HCT116 (cell line): ENCODE measurements around the gene MRPL49. TPM values are rescaled to one million over a fixed set of nuclear protein-coding genes. Genes with fewer than 3 reads are reported as not detected.

Source experiments
- ATAC-seq: fragments of 200-7000 bp; cut with Tn5 transposase; 2 replicates; pipeline ENCODE4 v1.9.1; 2020; ENCODE audit warnings: mild to moderate bottlenecking, moderate library complexity
- BruUV-seq: library from RNA; stranded (reverse); fragments of 400-500 nt; replicated peaks from 2 replicates; lab custom pipeline; 2021; lab: Mats Ljungman, UMichigan
- CTCF ChIA-PET: fragments of 300-600 bp; sonication (Branson Sonifier 250); formaldehyde crosslinking; loops from one replicate; lab custom pipeline; 2021; ENCODE audit warnings: antibody characterized with exemption; lab: Charles Lee
- POLR2A ChIA-PET: fragments of 300-600, 350-600 bp; sonication (Branson Sonifier 250); formaldehyde crosslinking; loops from one replicate; lab custom pipeline; 2021; ENCODE audit warnings: antibody characterized with exemption; lab: Charles Lee
- RAD21 ChIA-PET, 2 experiments: fragments of 300-600 bp; sonication (Branson Sonifier 250); formaldehyde crosslinking; loops; one replicate each; lab custom pipeline; 2023; ENCODE audit warnings: low total read pairs in 2 of 2; ENCODE audit not compliant: uncharacterized antibody in 2 of 2, unreplicated experiment in 2 of 2, low non-redundant PET in 1 of 2; lab: Charles Lee
- DNase-seq: peaks from one replicate; pipeline ENCODE4 v3.0.0-alpha.2; 2010; ENCODE audit warnings: low read depth, low spot score
- H2AFZ ChIP-seq: fragments of 200-600 bp; shearing (Covaris generic), sonication (generic); 2 replicates; pipeline ENCODE4 v1.6.1; 2017; ENCODE audit warnings: low read depth, mixed run types, mixed read lengths, antibody characterized with exemption, low read length; ENCODE audit not compliant: poor library complexity, severe bottlenecking
- H3K27ac ChIP-seq: 2 replicates; pipeline ENCODE4 v1.5.1; 2012; ENCODE audit warnings: low read depth, low read length
- H3K27me3 ChIP-seq: fragments of 200-600 bp; sonication (generic); 2 replicates; pipeline ENCODE4 v1.6.1; 2016; ENCODE audit warnings: mixed run types, low read length, mixed read lengths; ENCODE audit not compliant: insufficient read depth
- H3K36me3 ChIP-seq, 2 experiments: fragments of 200-500 bp in 1 of 2; fragments of 200-600 bp in 1 of 2; sonication (Bioruptor generic) in 1 of 2; sonication (generic) in 1 of 2; 2 replicates each; pipeline versions ENCODE4 v1.5.1 to v1.6.1; 2014 to 2016; ENCODE audit warnings: low read length in 2 of 2, inconsistent platforms in 1 of 2, mixed read lengths in 1 of 2, mixed run types in 1 of 2; ENCODE audit not compliant: insufficient read depth in 2 of 2, control insufficient read depth in 1 of 2
- H3K4me1 ChIP-seq, 2 experiments: fragments of 200-600 bp in 1 of 2; sonication (generic) in 1 of 2; 2 replicates each; pipeline versions ENCODE4 v1.5.1 to v1.6.1; 2012 to 2017; ENCODE audit warnings: low read length in 2 of 2, inconsistent platforms in 1 of 2, mild to moderate bottlenecking in 1 of 2, mixed read lengths in 1 of 2, mixed run types in 1 of 2, moderate library complexity in 1 of 2; ENCODE audit not compliant: insufficient read depth in 2 of 2, control insufficient read depth in 1 of 2
- H3K4me2 ChIP-seq: fragments of 200-600 bp; sonication (generic); 2 replicates; pipeline ENCODE4 v1.6.1; 2017; ENCODE audit warnings: mixed run types, low read length, mixed read lengths
- H3K4me3 ChIP-seq, 2 experiments: fragments of 200-600 bp in 1 of 2; sonication (generic) in 1 of 2; replicated peaks in 1 of 2; 2 replicates each; pipeline ENCODE4 v1.5.1; 2011 to 2016; ENCODE audit warnings: low read length in 2 of 2, control low read depth in 1 of 2, low read depth in 1 of 2, mild to moderate bottlenecking in 1 of 2, mixed read lengths in 1 of 2, mixed run types in 1 of 2
- H3K79me2 ChIP-seq: fragments of 200-600 bp; sonication (generic); 2 replicates; pipeline ENCODE4 v1.6.1; 2017; ENCODE audit warnings: mild to moderate bottlenecking, mixed run types, low read length, moderate library complexity, mixed read lengths; ENCODE audit not compliant: insufficient read depth
- H3K9ac ChIP-seq: fragments of 200-600 bp; sonication (generic); 2 replicates; pipeline ENCODE4 v1.6.1; 2016; ENCODE audit warnings: low read length, mixed read lengths
- H3K9me2 ChIP-seq: fragments of 200-600 bp; sonication (generic), shearing (Covaris generic); 2 replicates; pipeline ENCODE4 v1.6.1; 2017; ENCODE audit warnings: mixed run types, mild to moderate bottlenecking, moderate library complexity; ENCODE audit not compliant: insufficient read depth
- H3K9me3 ChIP-seq, 2 experiments: fragments of 200-500 bp in 1 of 2; fragments of 200-600 bp in 1 of 2; sonication (Bioruptor generic) in 1 of 2; sonication (generic) in 1 of 2; 2 replicates each; pipeline ENCODE4 v1.6.1; 2014 to 2017; ENCODE audit warnings: low read length in 2 of 2, mixed read lengths in 2 of 2, inconsistent platforms in 1 of 2, low read depth in 1 of 2, mild to moderate bottlenecking in 1 of 2, mixed run types in 1 of 2, moderate library complexity in 1 of 2; ENCODE audit not compliant: control insufficient read depth in 1 of 2, insufficient read depth in 1 of 2
- H4K20me1 ChIP-seq: fragments of 200-600 bp; sonication (generic), shearing (Covaris generic); 2 replicates; pipeline ENCODE4 v1.6.1; 2017; ENCODE audit warnings: mixed run types, mild to moderate bottlenecking, moderate library complexity; ENCODE audit not compliant: insufficient read depth
- EZH2phosphoT487 ChIP-seq: fragments of 200-600 bp; IDR thresholded peaks from 2 replicates; pipeline ENCODE4 v1.6.1; 2018; ENCODE audit warnings: antibody characterized with exemption, borderline replicate concordance
- JUND ChIP-seq: IDR thresholded peaks from 2 replicates; pipeline ENCODE4 v1.6.1; 2012
- SP1 ChIP-seq: IDR thresholded peaks from 2 replicates; pipeline ENCODE4 v1.6.1; 2012; ENCODE audit warnings: low read depth
- SRF ChIP-seq: IDR thresholded peaks from 2 replicates; pipeline ENCODE4 v1.6.1; 2012; ENCODE audit warnings: low read depth
- TCF7L2 ChIP-seq: IDR thresholded peaks from 2 replicates; pipeline ENCODE4 v1.7.0; 2011; ENCODE audit warnings: borderline replicate concordance, inconsistent platforms; ENCODE audit not compliant: insufficient read depth, insufficient read length; ENCODE audit errors: extremely low read depth
- YY1 ChIP-seq: IDR thresholded peaks from 2 replicates; pipeline ENCODE4 v1.6.1; 2011; ENCODE audit warnings: low read length, low read depth, moderate library complexity, mild to moderate bottlenecking; ENCODE audit not compliant: insufficient replicate concordance; ENCODE audit errors: extremely low read depth
- intact Hi-C: fragments of 100-400 bp; cut with micrococcal nuclease; formaldehyde crosslinking; loops from 2 replicates; pipeline ENCODE4 v1.10.0; 2022
- total RNA-seq: library from RNA; stranded (reverse); gene quantifications from one replicate; pipeline ENCODE4 v1.2.1, GENCODE V29; 2021; ENCODE audit not compliant: unreplicated experiment
- TF ChIP-seq, protein P1 (sequence below): IDR thresholded peaks from 2 replicates; pipeline ENCODE4 v1.6.1; 2011; ENCODE audit warnings: mild to moderate bottlenecking, low read length, moderate library complexity; ENCODE audit not compliant: insufficient replicate concordance; ENCODE audit errors: extremely low read depth
- TF ChIP-seq, protein P2 (sequence below): IDR thresholded peaks from 2 replicates; pipeline ENCODE4 v1.6.1; 2012

The MRPL49 gene
- total RNA-seq, 1 experiment from 2014 or later = 77.5 TPM

DNA sequence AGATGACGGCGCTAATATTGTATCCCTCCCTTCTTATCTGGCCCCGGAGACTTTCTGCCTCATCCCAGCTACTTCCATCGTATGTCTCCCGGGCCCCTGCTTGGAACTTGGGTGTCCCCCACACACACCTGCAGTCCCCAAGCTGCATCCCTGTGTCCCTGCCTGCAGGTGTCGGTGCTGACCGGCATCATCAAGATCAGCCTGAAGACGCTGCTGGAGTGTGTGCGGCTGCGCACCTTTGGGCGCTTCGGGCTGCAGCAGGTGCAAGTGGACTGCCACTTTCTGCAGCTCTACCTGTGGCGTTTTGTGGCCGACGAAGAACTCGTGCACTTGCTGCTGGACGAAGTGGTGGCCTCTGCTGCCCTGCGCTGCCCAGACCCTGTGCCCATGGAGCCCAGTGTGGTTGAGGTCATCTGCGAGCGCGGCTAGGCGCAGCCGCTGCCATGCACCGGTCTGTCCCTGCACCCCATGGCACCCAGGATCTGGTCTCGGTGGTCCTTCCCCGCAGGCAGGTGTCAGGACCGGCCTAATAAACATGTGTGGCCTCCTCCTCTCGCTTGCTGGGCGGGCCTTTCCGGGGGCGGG lies 10.9 kb upstream of the MRPL49 start:
- Histone ChIP-seq H3K36me3 (0 out of 4 replicates have a peak, but pooled peaks cover 0 to 10% of the 10 kb centered on the region in 2 experiments), H3K4me2 (peak overlapping the region; percentile 92), H3K4me1 (peaks cover 20 to 43% of the 10 kb centered on the region in 2 experiments), H2AFZ (no peak overlapping the region), H4K20me1 (no peaks in the 10 kb centered on the region), H3K9ac (no peak overlapping the region), H3K9me2 (no peaks in the 10 kb centered on the region), H3K27me3 (no peaks in the 10 kb centered on the region), H3K27ac (peak overlapping the region; percentile 82; the same call in 1 of the 2 replicates), H3K4me3 (peak overlapping the region in 1 of 2 experiments; percentile 66; a peak in 2 of 4 replicates), H3K79me2 (peaks cover 9% of the 10 kb centered on the region), H3K9me3 (no peaks in the 10 kb centered on the region)
- no TSS peak for BruUV-seq
- CTCF ChIA-PET = interaction anchor here (0.6 to 3.2 kb wide), 20 partner anchors 9 to 332 kb away, joined by 3 to 20 read pairs (median 5); partner anchors contain the start of genes CAPN1, CDC42BPG, FAU and MRPL49
- intact Hi-C loops = loop anchor here (2.0 to 10.0 kb wide), 3 partner anchors 71 to 264 kb away; partner anchors contain the start of genes ATG2A and CAPN1
- POLR2A ChIA-PET = interaction anchor here (0.6 to 3.7 kb wide), 15 partner anchors 8 to 396 kb away, joined by 3 to 21 read pairs (median 5); partner anchors contain the start of genes ARL2, CAPN1, FAU and MRPL49
- ATAC-seq = no peak
- no peak for TF ChIP-seq YY1
- TF ChIP-seq JUND = no peak
- TF ChIP-seq, protein P1, sequence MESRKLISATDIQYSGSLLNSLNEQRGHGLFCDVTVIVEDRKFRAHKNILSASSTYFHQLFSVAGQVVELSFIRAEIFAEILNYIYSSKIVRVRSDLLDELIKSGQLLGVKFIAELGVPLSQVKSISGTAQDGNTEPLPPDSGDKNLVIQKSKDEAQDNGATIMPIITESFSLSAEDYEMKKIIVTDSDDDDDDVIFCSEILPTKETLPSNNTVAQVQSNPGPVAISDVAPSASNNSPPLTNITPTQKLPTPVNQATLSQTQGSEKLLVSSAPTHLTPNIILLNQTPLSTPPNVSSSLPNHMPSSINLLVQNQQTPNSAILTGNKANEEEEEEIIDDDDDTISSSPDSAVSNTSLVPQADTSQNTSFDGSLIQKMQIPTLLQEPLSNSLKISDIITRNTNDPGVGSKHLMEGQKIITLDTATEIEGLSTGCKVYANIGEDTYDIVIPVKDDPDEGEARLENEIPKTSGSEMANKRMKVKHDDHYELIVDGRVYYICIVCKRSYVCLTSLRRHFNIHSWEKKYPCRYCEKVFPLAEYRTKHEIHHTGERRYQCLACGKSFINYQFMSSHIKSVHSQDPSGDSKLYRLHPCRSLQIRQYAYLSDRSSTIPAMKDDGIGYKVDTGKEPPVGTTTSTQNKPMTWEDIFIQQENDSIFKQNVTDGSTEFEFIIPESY = no peak
- TF ChIP-seq EZH2phosphoT487 = no peak
- no peak for TF ChIP-seq SRF
- TF ChIP-seq TCF7L2 = no peak
- no peak for TF ChIP-seq SP1
- TF ChIP-seq, protein P2, sequence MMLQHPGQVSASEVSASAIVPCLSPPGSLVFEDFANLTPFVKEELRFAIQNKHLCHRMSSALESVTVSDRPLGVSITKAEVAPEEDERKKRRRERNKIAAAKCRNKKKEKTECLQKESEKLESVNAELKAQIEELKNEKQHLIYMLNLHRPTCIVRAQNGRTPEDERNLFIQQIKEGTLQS = no peak
- DNase-seq = no peak
- RAD21 ChIA-PET = interaction anchor here (0.7 to 0.9 kb wide), 2 partner anchors 11 to 205 kb away, joined by 3 to 5 read pairs; partner anchors contain the start of gene MRPL49 (in 1 of the 2)
